ENCODE results near the gene KCNQ5. TPM values are rescaled to one million over a fixed set of nuclear protein-coding genes. Genes with fewer than 3 reads are reported as not detected.
"Not testable (repeated sequence)": the region's sequence is repeated elsewhere in the genome, so short reads cannot be mapped to it uniquely, and the experiment has no call there.

The KCNQ5 gene
- total RNA-seq, 1 donor from 2014 or later, result 0.08 TPM

DNA sequence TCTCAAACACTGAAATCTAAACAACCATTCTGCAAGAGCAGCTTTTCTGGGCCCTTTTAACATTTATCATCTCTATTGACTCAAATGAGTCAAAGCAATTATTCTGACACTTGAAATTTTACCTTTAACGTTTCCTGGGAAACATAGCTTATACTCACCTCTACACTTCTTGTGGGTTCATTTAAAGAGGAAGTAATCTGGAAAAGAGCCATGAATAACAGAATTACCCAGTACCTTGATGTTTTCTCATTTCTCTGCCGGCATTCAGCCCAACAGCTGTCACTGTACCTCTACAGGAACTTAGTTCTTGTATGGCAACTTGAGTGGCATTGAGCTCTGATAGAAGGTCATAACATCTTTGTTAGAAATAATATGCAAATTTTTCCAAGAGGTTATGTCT lies 272.2 kb downstream of the KCNQ5 start:
- no peak overlapping the region for H3K4me3 Mint-ChIP-seq (ENCODE audit: unreplicated experiment)
- H3K36me3 Mint-ChIP-seq (ENCODE audit: low read depth, unreplicated experiment), result no peaks in the 10 kb centered on the region
- DNase-seq (ENCODE audit: low spot score), result no peak
- no peak for TF ChIP-seq CTCF (IDR thresholded peaks at IDR 0.05; ENCODE audit: unreplicated experiment)
- no peaks in the 10 kb centered on the region for H3K27me3 Mint-ChIP-seq (ENCODE audit: unreplicated experiment)
- H3K4me1 Mint-ChIP-seq (ENCODE audit: unreplicated experiment), result no peaks in the 10 kb centered on the region
- H3K27ac Mint-ChIP-seq (ENCODE audit: unreplicated experiment), result no peak overlapping the region
- H3K9me3 Mint-ChIP-seq (ENCODE audit: unreplicated experiment), result no peaks in the 10 kb centered on the region

GRCh38 chr6:72898313-72898712 lies 276.4 kb downstream of the KCNQ5 start:
- H3K4me3 Mint-ChIP-seq (ENCODE audit: unreplicated experiment); H3K9me3 Mint-ChIP-seq (ENCODE audit: unreplicated experiment); H3K27ac Mint-ChIP-seq (ENCODE audit: unreplicated experiment); H3K36me3 Mint-ChIP-seq (ENCODE audit: low read depth, unreplicated experiment); H3K4me1 Mint-ChIP-seq (ENCODE audit: unreplicated experiment); H3K27me3 Mint-ChIP-seq (ENCODE audit: unreplicated experiment); DNase-seq (ENCODE audit: low spot score): not testable (repeated sequence)

- H3K9me3 Mint-ChIP-seq (ENCODE audit: unreplicated experiment), result no peaks in the 10 kb centered on the region
- TF ChIP-seq CTCF (IDR thresholded peaks at IDR 0.05; ENCODE audit: unreplicated experiment), result no peak
- H3K36me3 Mint-ChIP-seq (ENCODE audit: low read depth, unreplicated experiment), result no peaks in the 10 kb centered on the region
- no peak overlapping the region for H3K27ac Mint-ChIP-seq (ENCODE audit: unreplicated experiment)
- H3K4me1 Mint-ChIP-seq (ENCODE audit: unreplicated experiment), result no peaks in the 10 kb centered on the region
- no peaks in the 10 kb centered on the region for H3K27me3 Mint-ChIP-seq (ENCODE audit: unreplicated experiment)
- no peak overlapping the region for H3K4me3 Mint-ChIP-seq (ENCODE audit: unreplicated experiment)
- DNase-seq (ENCODE audit: low spot score), result no peak
These were observed 284.0 kb downstream of the KCNQ5 start for GRCh38 chr6:72905705-72906478.

DNA sequence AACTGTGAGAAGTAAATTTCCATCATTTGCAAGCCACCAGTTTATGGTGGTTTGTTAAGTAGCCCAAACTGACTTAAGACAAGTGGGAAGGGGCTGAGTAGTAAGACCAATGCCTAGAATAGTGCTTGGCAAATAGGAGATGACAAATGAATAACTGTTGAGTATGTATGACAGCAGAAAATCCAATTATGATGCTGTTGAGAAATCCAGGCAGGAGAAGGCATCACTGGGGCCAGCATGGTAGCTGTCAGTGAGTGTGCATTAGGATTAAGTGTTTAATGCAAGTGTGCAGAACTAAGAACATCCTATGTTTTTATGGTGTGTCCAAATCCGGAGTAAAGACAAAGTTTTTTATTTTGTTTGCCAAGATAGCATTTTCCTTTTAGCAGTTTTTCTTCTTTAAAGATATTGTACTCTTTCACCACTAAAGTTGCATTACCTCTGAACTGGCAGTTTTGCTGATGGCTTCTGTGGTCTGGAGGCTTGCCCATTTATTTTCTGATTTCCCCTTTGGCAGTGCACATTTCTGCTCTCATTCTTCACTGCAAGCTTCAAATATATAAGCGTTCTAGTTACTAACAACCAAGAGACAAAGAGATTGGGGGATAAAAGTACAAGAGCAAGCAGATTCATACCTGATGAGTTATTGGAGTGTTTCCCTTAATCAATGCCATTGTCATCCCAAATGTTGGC lies 289.7 kb downstream of the KCNQ5 start:
- no peak for TF ChIP-seq CTCF (IDR thresholded peaks at IDR 0.05; ENCODE audit: unreplicated experiment)
- peaks cover 4% of the 10 kb centered on the region for H3K4me1 Mint-ChIP-seq (ENCODE audit: unreplicated experiment)
- no peak overlapping the region for H3K27ac Mint-ChIP-seq (ENCODE audit: unreplicated experiment)
- no peak for DNase-seq (ENCODE audit: low spot score)
- H3K36me3 Mint-ChIP-seq (ENCODE audit: low read depth, unreplicated experiment), result no peaks in the 10 kb centered on the region
- H3K9me3 Mint-ChIP-seq (ENCODE audit: unreplicated experiment), result no peaks in the 10 kb centered on the region
- no peaks in the 10 kb centered on the region for H3K27me3 Mint-ChIP-seq (ENCODE audit: unreplicated experiment)
- H3K4me3 Mint-ChIP-seq (ENCODE audit: unreplicated experiment), result no peak overlapping the region

DNA sequence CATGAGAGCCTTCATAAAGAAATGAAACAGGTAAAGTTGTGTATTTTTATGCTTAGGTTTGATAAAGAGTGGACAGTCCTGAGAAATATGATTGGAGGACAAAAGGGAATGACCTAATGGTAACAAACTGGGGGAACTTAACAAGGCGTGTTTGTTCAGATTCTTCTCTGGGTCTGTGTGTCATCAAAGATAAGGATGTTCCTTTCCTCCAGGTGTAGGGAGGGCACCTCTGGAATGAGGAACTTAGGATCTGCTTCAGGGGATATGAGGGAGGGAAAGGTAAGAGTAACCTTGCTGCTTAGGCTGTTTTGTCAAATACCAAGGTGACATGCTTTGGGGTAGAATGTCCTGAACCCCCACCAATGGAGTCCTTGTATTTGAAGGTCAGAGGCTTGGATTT lies 291.9 kb downstream of the KCNQ5 start:
- Mint-ChIP-seq H3K4me3 (ENCODE audit: unreplicated experiment) (no peak overlapping the region), H3K4me1 (ENCODE audit: unreplicated experiment) (peaks cover 4% of the 10 kb centered on the region), H3K36me3 (ENCODE audit: low read depth, unreplicated experiment) (no peaks in the 10 kb centered on the region), H3K27ac (ENCODE audit: unreplicated experiment) (no peak overlapping the region), H3K9me3 (ENCODE audit: unreplicated experiment) (no peaks in the 10 kb centered on the region), H3K27me3 (ENCODE audit: unreplicated experiment) (no peaks in the 10 kb centered on the region)
- TF ChIP-seq CTCF (IDR thresholded peaks at IDR 0.05; ENCODE audit: unreplicated experiment), result no peak
- DNase-seq (ENCODE audit: low spot score), result no peak

Measured in endothelial cell (in vitro differentiated cells).